Right kidney (tissue), 1 donor: ENCODE measurements around the gene ARHGAP23.

ENCODE experiments used
- DNase-seq: peaks from one replicate; pipeline ENCODE4 v3.0.0-alpha.2; 2016

The ARHGAP23 gene

DNA sequence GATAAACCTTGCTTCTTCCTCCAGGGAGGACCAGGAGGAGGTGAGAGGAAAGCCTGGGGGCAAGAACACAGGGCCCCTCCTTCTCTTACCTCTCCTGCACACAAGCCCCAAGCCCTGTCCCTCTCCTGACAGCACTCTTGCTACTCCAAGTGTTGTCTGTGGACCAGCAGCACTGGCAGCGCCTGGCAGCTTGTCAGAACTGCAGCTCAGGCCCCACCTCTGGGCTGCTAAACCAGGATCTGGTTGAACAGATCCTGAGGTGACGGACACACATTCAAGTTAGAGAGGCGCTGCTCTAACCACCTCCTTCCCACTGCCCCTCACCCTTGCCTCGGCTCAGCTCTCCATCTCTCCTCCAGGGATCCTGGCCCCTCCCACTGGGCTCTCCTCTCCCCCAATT is 121.0 kb downstream of the ARHGAP23 start:
- DNase-seq = no peak

DNA sequence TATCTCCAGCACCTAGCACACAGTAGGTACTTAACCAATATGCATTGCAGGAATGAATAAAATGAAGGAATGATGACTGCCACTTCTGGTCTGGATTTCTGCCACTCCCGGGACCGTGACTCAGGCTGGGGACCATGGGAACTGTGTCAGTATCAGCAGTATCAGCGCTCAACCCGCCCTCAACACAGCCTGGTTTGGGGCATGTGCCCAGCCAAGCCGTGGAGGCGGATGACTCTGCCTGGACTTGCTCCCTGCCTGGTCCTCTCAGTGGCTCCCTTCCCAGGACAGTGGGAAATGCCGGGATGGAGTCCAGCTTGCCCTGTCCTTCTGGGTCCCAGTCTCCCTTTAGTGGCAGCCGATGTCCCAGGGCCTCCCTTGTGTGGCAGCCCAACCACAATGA is 122.4 kb downstream of the ARHGAP23 start:
- DNase-seq = no peak

DNA sequence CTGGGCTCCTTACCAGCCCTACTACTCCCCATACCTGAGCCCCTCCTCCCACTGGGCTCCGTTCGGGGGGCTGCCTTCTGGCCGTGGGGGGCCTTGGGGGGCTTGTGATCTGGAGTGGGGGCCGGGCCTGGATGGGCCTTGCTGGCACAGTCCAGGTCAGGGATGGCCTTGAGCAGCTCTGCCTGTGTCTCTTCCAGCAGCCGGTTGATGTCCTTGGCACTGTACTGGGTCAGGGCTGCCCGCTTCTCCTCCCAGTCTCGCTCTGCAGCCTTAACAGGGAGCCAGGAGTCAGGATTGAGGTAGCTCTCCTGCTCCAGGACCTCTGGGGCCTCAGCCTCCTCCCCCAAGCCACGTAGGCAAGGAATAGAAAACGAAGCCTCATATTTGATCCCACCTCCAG is 122.9 kb downstream of the ARHGAP23 start:
- no peak for DNase-seq

DNA sequence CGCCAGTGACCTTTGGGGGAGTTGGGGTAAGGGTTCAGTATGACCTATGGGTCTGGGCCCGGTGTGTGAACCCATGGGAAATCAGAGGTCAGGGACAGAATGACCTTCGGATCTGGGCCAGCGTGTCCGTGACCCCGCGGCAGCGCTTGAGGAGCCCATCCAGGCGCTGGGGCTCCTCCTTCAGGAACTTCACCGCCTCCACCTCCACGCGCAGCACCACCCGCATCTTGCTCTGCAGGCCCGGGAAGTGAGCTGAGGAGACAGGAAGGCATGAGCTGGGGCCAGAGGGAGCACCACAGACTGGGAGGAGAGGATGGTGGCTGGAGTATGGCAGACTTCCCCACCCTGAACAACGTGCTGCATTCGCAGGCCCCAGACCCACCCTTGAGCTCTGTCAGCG is 124.1 kb downstream of the ARHGAP23 start:
- no peak for DNase-seq

DNA sequence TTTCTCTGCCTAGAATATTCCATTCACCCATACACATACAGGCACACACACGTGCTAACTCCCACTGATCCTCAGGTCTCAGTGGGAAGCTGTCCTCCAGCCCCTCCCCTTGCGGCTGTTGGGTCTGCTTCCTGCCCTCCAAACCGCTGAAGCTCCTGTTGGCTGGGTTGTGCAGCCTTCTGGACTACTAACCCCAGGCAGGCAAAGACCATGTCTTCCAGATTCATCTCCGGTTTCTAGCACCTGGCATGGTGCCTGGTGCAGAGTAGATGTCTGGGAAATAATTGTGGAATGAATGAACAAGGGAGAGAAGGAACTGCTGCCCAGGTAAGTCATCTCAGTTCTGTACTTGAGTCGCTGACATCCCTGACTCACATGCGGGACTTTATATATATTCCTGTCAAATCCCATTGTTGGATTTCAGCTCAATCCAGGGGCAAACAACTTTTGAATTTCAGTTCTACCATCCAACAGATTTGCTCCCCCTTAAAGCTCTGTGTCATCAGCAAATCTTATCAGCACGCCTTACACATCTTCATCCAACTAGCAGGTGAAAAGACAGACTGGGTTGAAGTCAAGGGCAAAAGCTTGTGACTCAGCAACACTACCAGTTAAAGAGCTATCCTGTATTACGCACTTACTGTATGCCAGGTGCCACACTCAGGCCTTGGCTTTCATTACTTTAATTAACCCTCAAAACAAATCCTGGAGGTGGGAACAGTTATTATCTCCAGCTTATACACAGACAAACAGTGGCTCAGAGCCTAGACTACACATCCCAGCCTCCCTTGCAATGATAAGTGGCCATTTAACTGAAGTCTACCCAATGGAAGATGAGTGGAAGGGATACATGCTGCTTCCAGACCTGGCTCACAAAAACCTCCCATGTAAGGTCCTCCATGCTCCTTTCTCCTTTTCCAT is 126.4 kb downstream of the ARHGAP23 start:
- DNase-seq = no peak

DNA sequence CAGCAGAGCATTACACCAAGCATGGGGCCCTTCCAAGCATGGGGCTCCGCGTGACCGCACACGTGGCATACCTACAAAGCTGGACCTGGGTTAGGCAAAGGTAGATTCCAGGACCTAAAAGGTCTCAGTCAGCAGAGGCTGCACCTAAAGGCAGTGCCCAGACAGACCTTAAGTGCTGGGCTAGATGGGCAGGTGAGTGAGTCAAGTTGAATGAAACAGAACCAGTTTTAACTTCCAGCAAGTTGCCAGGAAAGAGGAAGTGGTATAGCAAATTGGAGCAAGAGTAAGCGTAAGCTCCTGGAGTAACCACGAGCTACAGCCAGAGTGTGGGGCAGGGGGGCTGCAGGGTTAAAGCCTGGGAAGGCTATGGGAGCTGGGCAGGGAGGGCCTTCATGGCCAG is 128.0 kb downstream of the ARHGAP23 start:
- no peak for DNase-seq

DNA sequence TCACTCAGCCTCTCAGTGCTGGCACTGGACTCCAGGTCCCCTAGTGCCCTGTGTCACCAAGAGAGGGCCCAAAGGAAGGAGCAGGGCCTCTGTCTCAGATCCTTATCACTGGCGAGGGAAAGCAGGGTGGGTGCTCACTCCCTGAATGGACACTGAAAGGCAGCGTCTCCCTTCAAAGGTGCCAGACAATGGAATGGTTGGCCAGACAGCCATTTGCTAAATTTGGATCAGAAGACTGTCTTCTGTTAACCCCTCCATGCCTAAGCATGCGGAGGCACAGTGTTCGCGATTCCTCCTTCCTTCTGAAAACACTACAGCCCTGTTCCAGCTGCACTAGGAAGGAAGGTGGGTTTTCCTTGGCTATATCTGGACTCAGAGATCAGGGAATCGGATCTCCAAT is 129.1 kb downstream of the ARHGAP23 start:
- no peak for DNase-seq

DNA sequence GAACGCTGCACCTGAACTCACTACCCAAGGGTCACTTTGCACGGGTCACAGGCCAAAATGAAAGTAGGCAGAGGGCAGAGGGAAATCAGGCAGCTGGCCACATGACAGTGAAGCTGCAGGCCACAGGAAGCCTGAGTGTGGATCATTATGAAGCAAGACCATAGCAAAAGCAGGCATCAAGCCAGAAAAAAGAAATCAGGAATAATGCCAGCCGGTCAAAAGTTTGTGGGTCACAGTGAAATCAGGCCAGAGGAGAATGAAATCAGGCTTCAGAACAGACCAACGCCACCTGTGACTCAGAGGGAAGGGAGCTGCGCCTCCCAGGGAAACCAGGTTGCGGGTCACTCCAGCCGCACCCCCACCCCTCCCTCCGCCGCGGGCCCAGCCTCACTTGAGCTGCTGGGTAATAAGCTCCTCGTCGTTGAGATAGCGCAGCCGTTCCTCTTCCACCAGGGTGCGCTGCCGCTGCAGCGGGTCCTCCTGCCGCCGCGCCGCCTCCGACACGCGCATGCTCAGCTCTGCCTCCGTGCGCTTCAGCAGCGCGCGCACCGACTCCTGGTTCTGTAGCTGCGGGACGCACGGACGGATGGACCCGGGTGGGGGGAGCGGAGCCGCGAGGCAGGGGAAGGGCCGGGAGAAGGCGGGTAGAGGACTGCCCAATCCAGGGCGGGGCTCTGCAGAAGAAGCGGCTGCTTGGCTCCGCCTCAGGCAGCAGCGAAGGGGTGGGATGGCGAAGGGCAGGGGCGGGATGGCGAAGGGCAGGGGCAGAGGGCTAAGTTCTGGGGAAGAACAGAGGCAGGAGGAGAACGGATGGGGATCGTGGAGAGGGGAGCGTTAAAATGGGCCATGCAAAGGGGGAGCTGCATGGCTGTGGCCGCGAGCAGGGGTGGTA is 129.8 kb downstream of the ARHGAP23 start:
- DNase-seq = peak; percentile 82

DNA sequence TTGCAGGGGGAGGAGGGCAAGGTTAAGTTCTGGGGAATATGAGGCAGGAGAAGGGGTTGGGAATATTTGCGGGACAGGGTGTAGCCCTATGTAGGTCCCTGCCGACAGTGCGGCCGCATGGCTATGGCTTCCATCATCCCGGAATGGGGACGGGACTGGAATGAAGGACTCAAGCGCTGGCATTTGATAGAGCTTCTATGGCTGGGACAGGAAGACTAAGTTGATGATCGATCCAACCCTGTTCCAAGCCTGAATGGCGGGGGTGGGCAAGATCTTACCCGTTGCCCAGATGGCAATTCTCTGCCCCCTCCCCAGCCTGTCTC is 130.4 kb downstream of the ARHGAP23 start:
- DNase-seq = peak; percentile 47

DNA sequence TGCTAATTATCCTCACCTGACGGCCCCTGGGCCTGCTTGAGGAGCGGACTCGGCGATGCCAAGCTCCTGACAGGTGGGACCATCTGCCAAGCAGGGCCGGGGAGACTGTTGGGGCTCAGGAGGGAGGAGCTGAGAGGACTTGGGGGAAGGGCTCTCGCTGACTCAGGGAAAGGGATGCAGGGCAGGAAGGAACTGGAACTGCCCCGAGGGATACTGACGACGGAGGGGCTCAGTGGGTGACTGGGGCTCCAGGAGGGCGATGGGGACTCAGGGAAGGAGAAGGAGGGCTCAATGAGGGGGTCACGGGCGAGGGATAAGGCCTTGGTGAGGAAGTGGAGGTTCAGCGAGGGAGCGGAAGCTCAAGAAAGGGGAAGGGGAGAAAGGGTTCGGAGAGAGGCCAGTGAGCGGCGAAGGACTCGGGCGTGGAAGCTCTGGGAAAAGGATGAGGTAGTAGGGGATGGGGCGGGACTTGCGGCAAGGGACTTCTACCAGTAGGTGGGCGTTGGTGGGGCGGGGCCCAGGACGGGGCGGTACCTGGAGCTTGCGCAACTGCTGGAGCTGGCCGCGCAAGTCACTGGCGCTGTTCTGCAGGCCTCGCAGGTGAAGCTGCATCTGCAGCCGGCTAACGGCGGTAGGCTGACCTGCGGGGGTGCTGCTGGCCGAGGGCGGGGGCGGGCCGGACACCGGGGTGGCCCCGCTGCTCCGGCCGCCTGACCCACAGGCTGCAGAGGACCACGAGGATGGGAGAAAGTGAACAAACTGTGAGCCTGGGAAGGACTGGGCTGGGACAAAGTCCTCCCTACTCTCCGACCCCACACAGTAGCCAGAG is 131.0 kb downstream of the ARHGAP23 start:
- peak; percentile 56 for DNase-seq

DNA sequence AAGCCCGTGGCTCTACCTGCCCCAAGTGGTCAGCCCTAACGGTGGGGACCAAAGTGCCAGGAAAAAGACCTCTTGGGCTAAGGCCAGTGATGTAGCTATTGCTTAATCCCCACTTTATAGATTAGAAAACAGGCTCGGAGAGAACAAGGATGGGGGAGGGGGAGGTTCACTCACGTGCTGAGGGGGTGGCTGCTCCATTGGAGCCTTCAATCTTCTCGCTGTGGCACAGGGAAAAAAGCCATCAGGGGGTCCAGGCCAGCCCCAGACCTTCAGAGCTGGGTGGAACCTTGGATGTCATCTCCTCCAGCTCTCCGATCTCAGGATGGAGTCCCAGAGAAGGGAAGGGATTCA is 131.6 kb downstream of the ARHGAP23 start:
- no peak for DNase-seq

DNA sequence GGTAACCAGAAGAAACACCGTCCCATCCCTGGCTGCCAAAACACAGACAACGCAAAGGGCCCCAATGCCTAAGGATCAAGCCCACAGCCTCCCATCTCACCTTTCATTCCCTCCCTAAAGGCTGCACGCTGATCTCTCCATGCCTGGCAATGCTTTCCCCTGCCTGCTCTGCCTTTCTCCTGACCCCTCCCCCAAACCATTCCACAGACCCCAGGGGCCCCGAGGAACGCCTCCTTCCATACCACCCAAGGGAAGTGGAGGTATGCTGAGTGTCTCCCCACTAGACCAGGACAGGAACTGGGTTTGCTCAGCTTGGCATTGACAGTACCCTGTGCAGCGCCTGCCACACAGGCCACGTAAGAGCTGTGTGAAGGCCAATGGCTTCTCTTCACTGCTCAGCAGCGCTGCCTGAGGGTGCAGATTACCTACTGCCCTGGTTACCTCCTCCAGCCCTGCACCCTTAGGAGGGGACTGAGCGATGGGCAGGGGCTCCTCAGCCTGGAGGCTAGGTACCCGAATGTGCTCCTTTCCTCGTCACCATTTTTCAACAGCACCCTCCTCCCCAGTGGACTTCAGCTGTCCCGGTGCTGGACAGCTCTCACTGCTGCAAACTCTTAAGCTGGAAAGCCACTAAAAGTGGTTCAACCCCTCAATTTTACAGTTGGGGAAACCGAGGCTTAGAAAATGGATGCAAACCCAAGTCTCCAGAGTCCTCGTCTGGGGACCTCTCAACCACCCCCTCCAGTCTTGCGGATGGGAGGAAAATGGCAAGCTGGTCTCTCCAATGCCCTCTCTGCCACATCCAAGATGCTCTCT is 132.4 kb downstream of the ARHGAP23 start:
- peak; percentile 44 for DNase-seq

DNA sequence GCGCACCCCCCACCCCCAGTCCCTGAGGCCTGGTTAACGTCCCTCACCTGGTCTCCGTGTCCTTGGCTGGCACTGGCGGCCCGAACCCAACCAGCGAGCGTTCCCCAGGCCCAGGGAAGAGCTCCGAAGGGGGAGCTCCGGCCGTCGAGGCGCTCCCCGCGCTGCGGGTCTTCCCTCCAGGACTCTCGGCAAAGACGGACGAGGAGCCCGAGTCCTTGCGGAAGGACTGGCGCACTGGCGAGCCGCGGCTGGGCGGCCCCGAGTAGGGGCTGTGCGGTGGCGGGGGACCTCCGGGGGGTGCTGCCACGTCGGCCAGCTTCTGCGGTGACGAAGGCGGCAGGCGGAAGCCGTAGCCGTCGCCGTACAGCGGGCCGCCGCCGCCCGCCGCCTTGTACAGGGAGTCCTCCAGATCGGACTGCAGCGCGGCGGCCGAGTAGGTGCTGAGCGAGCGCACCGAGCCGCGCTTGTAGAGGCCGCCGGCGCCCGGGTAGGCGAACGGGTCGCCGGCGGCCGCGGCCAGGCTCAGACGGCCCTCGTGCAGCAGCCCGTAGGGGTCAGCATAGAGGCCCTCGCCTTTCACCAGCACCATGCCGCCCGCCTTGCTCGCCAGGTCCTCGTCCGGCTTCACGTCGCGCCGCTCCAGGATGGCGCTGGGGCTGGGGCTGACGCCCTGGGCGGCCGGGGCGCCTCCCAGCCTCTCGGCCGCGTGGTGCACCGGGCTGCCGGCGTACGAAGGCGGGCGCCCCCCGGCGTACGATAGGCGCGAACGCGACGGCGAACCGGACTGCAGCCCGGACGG is 133.4 kb downstream of the ARHGAP23 start:
- DNase-seq = peak; percentile 47
